ENCODE results near the gene DOK6.

DNA sequence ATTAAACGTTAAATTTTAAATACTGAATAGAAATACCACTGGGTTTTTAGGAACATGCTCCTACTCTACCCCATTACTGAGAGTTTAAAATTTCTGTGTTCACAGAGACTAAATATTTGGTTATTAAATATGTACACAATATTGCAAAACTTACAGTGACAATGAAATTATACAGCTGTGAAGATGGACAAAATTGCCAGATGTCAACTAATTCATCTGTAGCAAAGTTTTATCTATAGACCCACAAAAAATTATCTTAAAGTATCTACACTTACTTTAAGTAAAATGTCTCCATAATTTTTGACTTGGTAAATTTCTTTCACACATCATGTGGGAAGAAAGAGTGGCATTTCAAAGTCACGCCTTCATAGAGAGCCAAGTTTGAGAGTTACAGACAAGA, 333.8 kb downstream of the DOK6 start:
- TF ChIP-seq POLR2A (IDR thresholded peaks at IDR 0.05; ENCODE audit: low read length) (no peak), GATA1 (IDR thresholded peaks at IDR 0.05; ENCODE audit: low read depth, low read length) (no peak)

All from erythroblast (primary cell).